ENCODE results near the gene ZXDC.

The ZXDC gene

GRCh38 chr3:126511291-126511690 lies 35.6 kb upstream of the ZXDC start:
- no peak for DNase-seq

GRCh38 chr3:126510308-126510910 lies 34.7 kb upstream of the ZXDC start:
- no peak for DNase-seq

- DNase-seq = no peak
Observed at GRCh38 chr3:126509597-126510307, 34.1 kb upstream of the ZXDC start.

- no peak for DNase-seq
Observed at GRCh38 chr3:126508564-126508964, 32.9 kb upstream of the ZXDC start.

DNA sequence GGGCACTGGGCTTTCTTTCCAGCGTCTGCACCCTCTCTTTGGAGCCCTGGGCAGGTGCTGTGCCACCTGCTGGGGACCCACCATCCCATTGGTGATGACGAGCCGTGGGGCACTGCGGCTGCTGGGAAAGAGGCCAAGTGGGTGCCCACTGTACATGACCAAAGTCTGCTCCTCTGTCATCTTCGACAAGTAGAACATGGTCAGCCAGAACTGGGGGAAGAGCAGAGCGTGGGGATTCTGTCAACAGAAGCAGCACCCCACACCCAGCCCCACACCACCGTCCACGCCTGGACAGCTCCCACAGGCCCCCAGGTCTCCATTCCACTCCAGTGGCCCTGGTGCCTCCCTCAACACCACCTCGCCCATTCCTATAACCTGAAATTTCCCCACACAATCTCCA lies 32.2 kb upstream of the ZXDC start:
- no peak for DNase-seq

DNA sequence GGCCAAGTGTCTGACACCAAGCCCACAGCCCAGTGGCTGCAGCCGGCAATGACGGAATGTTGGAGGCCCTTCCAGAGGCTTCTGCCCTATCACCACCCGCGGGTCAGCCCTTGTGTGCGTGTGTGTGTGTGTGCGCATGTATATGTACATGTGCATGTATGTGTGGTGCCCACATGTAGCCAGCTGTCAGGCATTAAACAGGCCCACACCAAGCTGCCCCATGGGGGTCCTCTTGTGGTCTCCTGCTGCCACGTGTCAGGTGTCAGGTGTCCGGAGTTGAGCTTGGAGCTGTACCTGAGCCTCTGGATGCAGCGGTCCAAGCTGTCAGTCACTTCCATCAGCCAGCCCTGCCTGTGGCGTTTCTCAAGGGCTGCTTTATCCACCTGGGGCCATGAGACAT lies 28.0 kb upstream of the ZXDC start:
- no peak for DNase-seq

GRCh38 chr3:126502656-126503055 lies 27.0 kb upstream of the ZXDC start:
- no peak for DNase-seq

DNA sequence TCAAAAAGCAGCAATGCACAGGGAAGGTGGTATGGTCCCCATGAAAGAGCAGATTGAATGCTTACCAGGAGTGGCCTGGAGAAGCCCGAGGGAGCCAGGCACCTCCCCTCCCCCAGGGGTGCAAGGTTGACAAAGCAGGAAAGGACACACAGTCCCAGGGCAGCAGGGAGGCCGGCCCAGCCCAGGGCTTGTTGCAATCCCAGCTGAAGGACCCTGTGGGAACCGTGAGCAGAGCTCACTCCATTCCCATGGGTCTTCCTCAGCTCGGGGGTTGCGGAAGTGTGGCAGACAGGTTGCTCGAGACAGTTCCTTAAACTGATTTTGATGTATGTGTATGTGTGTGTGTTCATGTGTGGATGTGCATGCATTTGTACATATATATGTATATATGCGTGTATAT lies 26.0 kb upstream of the ZXDC start:
- no peak for DNase-seq

- DNase-seq = no peak
Observed at GRCh38 chr3:126501054-126501453, 25.4 kb upstream of the ZXDC start.

- no peak for DNase-seq
Observed at GRCh38 chr3:126500016-126500415, 24.3 kb upstream of the ZXDC start.

- DNase-seq = no peak
Observed at GRCh38 chr3:126499401-126499800, 23.7 kb upstream of the ZXDC start.

- DNase-seq = no peak
Observed at GRCh38 chr3:126498929-126499328, 23.2 kb upstream of the ZXDC start.

DNA sequence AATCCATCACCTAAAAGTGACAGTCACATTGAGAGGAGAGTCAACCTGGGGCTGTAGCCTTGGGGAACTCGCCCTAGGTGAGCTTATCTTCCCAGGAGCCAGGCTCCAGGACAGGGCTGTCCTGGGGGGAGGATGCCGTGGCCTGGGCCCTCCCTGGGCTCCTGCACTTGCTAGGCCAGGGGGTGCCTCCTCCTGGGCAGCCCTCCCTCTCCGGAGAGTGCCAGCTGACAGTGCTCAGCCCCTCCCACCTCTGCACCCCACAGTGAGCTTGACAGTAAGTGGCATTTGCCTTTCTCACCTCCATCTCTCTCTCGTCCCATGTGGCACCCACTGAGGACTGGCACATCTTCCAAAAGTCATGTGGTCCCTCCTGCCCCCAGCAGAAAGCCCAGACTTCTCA lies 22.8 kb upstream of the ZXDC start:
- no peak for DNase-seq

DNA sequence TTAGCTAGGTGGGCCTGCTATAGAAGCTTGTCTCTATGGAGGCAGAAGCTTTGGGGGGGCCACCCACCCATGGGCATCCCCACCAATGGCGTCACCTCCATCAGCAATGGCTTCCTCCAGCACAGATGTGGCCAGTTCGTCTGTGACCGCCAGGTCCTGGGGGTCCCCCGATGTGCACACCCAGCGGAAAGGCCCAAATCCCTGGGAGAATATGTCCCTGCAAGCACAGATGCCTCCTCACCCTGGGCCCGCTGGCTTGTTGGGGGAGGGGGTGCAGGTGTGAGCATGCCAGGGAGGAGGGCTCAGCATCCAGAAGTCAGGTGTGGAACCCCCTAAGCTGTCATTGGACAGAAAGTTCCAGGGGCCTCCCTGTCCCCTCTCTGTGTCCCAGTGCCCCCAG lies 22.3 kb upstream of the ZXDC start:
- no peak for DNase-seq

DNA sequence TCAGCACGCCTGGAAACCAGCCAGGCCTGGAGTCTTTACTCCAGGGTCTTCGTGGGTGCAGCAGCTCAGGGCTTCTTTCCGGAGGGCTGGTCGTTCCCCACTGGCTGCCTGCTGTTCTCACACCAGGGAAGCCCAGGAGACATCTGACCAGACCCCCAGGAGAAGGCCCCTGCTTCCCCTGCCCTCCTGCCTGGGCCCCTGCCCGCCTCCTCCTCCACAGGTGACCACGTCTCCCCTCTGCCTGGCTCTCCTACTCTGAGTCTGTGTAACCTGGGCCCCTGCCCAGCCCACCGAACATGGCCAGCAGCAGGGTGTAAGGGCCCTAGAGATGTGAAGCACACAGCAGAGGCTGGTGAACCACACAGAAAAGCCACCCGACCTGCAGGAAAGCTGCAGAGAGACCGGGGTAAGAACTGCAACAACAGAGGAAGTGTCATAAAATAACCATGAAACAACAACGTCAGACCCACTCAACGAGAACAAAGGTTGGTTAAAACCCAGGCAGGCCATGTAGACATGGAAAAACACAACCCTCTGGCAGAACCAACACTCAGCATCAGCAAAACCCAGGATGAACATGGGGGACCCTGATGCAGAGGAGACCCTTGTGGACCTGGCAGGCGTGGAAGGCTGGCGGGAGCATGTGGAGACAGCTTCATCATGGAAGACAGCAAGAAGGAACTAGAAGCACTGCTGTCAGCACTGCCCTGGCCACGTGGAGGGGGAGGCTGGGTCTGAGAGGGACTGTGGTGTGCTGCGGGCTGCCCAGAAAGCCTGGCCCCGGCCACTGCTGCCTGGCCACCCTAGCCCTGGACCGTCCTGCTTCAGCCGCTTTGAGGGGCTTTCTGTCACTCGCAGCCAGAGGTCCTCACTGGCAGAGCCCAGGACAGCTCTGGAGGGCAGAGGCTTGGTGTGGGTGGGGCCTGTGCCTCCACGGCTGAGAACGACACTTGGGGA lies 21.5 kb upstream of the ZXDC start:
- no peak for DNase-seq

GRCh38 chr3:126495786-126496185 lies 20.1 kb upstream of the ZXDC start:
- no peak for DNase-seq

DNA sequence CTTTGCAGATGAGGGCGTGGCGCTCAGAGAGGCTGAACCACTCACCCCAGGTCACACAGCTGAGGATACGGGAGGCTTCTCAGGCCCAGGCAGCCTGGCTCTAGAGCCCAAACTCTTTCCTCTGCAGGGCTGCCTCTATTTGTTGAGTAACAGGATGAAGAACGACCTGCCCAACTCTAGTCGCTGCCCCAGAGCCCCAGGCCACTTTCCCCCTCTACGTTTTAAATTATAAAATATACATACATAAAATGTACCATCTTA lies 19.2 kb upstream of the ZXDC start:
- no peak for DNase-seq

GRCh38 chr3:126494204-126494969 lies 18.7 kb upstream of the ZXDC start:
- DNase-seq = no peak

DNA sequence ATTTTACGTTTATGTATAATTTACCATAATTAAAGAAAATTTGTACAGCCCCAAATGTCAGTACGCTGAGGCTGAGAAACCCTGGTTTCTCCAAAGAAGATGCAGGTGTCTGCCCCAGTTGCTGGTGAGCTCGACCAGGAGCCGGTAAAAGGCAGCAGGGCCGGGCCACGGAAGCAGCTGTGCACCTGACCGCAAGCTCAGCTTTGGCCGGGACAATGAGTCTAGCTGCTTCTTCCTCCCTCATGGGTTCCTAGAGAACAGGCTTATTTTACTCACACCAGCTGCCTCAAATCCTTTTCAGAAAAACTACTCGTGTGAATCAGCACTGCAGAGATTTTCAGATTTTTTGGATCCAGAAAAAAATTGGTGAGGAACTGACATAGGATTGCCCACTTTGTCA lies 18.0 kb upstream of the ZXDC start:
- DNase-seq = peak; percentile 8

DNA sequence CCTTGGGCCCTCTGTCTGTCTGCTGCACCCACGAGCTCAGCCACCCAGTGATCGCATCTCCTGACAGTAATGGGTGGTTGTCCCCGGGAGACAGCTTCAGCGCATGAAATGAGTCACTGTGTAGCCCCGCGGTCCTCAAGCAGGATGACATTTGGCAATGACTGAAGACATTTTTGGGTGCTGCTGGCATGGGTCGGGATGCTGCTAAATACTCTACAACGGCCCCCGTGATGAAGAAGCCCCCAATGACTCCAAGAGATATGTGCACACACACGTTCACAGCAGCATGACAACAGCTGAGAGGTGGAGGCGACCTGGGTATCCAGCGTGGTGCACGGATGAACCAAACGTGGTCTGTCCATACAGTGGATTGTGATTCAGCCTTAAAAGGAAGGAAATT lies 17.4 kb upstream of the ZXDC start:
- peak; percentile 8 for DNase-seq

DNA sequence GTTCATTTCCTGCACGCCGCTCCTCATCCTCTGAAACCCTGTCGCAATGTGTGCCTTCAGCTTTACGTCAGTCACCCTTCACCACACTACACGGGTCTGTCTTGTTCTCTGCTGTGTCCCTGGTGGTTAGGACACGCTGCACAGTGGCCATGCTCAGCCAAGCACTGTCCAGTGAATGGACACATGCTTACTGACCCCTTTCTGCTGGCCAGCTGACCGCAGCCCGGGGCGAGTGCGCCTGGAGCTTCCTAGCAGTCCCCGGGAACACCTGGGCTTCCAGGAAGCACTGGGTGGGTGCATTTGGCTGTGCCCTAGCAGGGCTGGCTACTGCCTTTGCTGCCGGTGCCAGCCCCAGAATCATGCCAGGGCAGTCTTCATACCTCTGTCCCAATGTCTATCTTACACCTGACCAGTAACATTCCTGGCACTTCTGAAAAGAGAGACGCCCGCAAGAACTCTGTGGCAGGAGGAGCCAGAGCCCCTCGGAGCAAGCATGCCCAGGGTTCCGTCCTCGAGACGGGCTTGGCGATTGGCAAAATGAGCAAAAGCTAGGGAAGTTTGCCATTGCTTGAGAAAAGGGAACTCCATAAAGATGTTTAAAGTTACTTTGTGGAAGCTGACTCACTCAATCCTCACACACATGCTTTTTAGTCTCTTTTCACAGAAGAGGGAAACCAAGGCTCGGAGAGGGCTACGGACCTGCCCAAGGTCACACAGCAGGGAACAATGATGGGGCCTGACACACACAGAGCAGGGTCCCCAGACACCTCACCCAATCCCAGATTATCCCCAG lies 15.7 kb upstream of the ZXDC start:
- no peak for DNase-seq

DNA sequence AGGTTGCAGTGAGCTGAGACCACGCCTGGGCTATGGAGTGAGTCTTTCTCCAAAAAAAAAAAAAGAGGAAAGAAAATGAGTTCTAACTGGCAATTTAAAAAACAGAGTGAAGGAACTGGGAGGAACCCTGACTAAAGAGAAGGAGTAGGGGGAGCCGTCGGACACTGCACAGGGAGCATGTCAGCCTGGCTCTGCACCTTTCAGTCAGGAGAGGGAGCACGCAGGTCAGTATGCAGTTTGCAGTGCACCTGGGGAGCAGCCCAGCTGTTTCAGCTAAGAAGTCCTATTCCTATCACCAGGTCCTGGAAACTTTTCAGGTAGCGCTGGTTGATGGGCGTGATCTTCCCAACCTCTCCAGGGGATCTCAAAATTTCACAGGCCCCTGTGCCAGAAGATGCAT lies 14.9 kb upstream of the ZXDC start:
- DNase-seq = no peak

All from activated CD4-positive, alpha-beta T cell treated with anti-CD3 and anti-CD28 coated beads, Interleukin-10, Interleukin-2, amounts not matched to agents 100 ng/mL and 50 ng/mL, durations not matched to agents 16 hours and 8 hours (primary cell).